ENCODE data around the gene MEF2B. TPM values are rescaled to one million over a fixed set of nuclear protein-coding genes. Genes with fewer than 3 reads are reported as not detected.
"Not testable (repeated sequence)": the region's sequence is repeated elsewhere in the genome, so short reads cannot be mapped to it uniquely, and the experiment has no call there.

MEF2B gene
- total RNA-seq, 1 experiment from 2014 or later: 1.1 TPM

- CTCF ChIA-PET: no interaction called here
These were observed 18.6 kb downstream of the MEF2B start for GRCh38 chr19:19151418-19151817.

DNA sequence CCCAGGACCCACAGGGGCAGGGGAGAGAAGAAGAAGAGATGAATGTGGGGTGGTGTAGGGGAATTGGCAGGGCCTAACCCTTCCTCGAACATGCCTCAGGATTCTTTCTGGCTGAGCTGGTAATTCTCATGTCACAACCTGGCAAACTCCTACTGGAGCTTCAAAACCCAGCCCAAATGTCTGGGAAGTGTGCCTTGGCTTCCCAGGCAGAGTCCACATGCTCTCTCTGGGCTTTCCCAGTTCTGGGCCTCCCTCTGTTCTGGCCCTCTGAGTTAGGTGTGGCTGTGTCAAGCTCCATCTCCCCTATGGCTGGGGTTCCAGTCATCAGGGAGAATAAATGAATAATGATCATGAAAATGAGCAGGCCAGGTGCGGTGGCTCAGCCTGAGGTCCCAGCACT is 20.6 kb downstream of the MEF2B start:
- no peak overlapping the region for H3K27ac ChIP-seq (ENCODE audit: low read length)
- POLR2A ChIA-PET: no interaction called here
- intact Hi-C loops (cut with micrococcal nuclease; ENCODE audit: unreplicated experiment): no loop called here
- in situ Hi-C loops (cut with HindIII; ENCODE audit: low pct_unique_long_range_greater_than_20kb, low sequenced_read_pairs): no loop called here
- no peaks in the 10 kb centered on the region for H3K27me3 ChIP-seq (ENCODE audit: control insufficient read depth, insufficient read depth, low read length)
- H3K36me3 ChIP-seq (ENCODE audit: control insufficient read depth, insufficient read depth, low read length): no peaks in the 10 kb centered on the region
- ATAC-seq: no peak
- no peaks in the 10 kb centered on the region for H3K4me1 ChIP-seq (ENCODE audit: control insufficient read depth, insufficient read depth, low read length)
- DNase-seq (ENCODE audit: low read depth, low spot score): no peak
- no peak overlapping the region for H3K4me3 ChIP-seq (ENCODE audit: low read depth in 2 of 2, low read length in 2 of 2)
- no peaks in the 10 kb centered on the region for H3K9me3 ChIP-seq (ENCODE audit: control insufficient read depth, insufficient read depth, low read depth, low read length)
- BruUV-seq (replicated peaks): no TSS peak
- TF ChIP-seq, protein P1, sequence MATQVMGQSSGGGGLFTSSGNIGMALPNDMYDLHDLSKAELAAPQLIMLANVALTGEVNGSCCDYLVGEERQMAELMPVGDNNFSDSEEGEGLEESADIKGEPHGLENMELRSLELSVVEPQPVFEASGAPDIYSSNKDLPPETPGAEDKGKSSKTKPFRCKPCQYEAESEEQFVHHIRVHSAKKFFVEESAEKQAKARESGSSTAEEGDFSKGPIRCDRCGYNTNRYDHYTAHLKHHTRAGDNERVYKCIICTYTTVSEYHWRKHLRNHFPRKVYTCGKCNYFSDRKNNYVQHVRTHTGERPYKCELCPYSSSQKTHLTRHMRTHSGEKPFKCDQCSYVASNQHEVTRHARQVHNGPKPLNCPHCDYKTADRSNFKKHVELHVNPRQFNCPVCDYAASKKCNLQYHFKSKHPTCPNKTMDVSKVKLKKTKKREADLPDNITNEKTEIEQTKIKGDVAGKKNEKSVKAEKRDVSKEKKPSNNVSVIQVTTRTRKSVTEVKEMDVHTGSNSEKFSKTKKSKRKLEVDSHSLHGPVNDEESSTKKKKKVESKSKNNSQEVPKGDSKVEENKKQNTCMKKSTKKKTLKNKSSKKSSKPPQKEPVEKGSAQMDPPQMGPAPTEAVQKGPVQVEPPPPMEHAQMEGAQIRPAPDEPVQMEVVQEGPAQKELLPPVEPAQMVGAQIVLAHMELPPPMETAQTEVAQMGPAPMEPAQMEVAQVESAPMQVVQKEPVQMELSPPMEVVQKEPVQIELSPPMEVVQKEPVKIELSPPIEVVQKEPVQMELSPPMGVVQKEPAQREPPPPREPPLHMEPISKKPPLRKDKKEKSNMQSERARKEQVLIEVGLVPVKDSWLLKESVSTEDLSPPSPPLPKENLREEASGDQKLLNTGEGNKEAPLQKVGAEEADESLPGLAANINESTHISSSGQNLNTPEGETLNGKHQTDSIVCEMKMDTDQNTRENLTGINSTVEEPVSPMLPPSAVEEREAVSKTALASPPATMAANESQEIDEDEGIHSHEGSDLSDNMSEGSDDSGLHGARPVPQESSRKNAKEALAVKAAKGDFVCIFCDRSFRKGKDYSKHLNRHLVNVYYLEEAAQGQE (IDR thresholded peaks at IDR 0.05; ENCODE audit: insufficient read depth in 1 of 2, low read depth in 2 of 2, low read length in 1 of 2): no peak
- TF ChIP-seq CTCF (IDR thresholded peaks at IDR 0.05) (no peak), SIN3A (IDR thresholded peaks at IDR 0.05; ENCODE audit: borderline replicate concordance, insufficient read depth, low read depth, low read length) (no peak), POLR2AphosphoS5 (IDR thresholded peaks at IDR 0.05; ENCODE audit: low read depth, low read length) (no peak), TCF7L2 (IDR thresholded peaks at IDR 0.05; ENCODE audit: low read depth, low read length) (no peak)
- CTCF ChIA-PET: no interaction called here

More at GRCh38 chr19:19151418-19151817, 18.6 kb downstream of the MEF2B start:
- no peak for TF ChIP-seq CTCF (IDR thresholded peaks at IDR 0.05)
- TF ChIP-seq, protein P1 (IDR thresholded peaks at IDR 0.05; ENCODE audit: insufficient read depth in 1 of 2, low read depth in 2 of 2, low read length in 1 of 2): no peak
- in situ Hi-C loops (cut with HindIII; ENCODE audit: low pct_unique_long_range_greater_than_20kb, low sequenced_read_pairs) (no loop called here), intact Hi-C loops (cut with micrococcal nuclease; ENCODE audit: unreplicated experiment) (no loop called here)
- no peaks in the 10 kb centered on the region for H3K27me3 ChIP-seq (ENCODE audit: control insufficient read depth, insufficient read depth, low read length)
- no peaks in the 10 kb centered on the region for H3K4me1 ChIP-seq (ENCODE audit: control insufficient read depth, insufficient read depth, low read length)
- no peaks in the 10 kb centered on the region for H3K36me3 ChIP-seq (ENCODE audit: control insufficient read depth, insufficient read depth, low read length)
- DNase-seq (ENCODE audit: low read depth, low spot score) (no peak), ATAC-seq (no peak)
- H3K9me3 ChIP-seq (ENCODE audit: control insufficient read depth, insufficient read depth, low read depth, low read length): no peaks in the 10 kb centered on the region
- POLR2A ChIA-PET: no interaction called here
- no peak overlapping the region for H3K4me3 ChIP-seq (ENCODE audit: low read depth in 2 of 2, low read length in 2 of 2)
- BruUV-seq (replicated peaks): no TSS peak
- no peak overlapping the region for H3K27ac ChIP-seq (ENCODE audit: low read length)

DNA sequence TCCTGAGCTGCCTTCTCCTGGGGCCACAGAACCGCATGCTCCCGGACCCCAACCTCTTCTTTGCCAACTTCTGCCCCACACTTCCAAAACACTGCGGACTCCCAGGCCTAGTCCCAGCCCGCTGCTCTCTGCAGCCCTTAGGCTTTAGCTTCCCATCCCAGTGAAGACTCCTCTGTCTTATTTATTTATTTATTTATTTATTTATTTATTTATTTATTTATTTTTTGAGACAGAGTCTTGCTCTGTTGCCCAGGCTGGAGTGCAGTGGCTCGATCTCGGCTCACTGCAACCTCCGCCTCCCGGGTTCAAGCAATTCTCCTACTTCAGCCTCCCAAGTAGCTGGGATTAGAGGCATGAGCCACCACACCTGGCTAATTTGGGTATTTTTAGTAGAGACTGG is 21.6 kb downstream of the MEF2B start:
- CTCF ChIA-PET; POLR2A ChIA-PET; intact Hi-C loops (cut with micrococcal nuclease; ENCODE audit: unreplicated experiment); ATAC-seq; DNase-seq (ENCODE audit: low read depth, low spot score); H3K27me3 ChIP-seq (ENCODE audit: control insufficient read depth, insufficient read depth, low read length); H3K4me1 ChIP-seq (ENCODE audit: control insufficient read depth, insufficient read depth, low read length); H3K9me3 ChIP-seq (ENCODE audit: control insufficient read depth, insufficient read depth, low read depth, low read length); H3K4me3 ChIP-seq (ENCODE audit: low read depth in 2 of 2, low read length in 2 of 2); H3K36me3 ChIP-seq (ENCODE audit: control insufficient read depth, insufficient read depth, low read length); in situ Hi-C loops (cut with HindIII; ENCODE audit: low pct_unique_long_range_greater_than_20kb, low sequenced_read_pairs); BruUV-seq (replicated peaks); H3K27ac ChIP-seq (ENCODE audit: low read length): not testable (repeated sequence)

All from Panc1 (cell line).